HG03045 (cell line): ENCODE data around the gene KRTAP23-1.

Experiments
- ATAC-seq: cut with Tn5 transposase; IDR thresholded peaks from one replicate; pipeline ENCODE4 v1.9.1; 2021; ENCODE audit warnings: mild to moderate bottlenecking, moderate library complexity; ENCODE audit not compliant: unreplicated experiment

The KRTAP23-1 gene, protein sequence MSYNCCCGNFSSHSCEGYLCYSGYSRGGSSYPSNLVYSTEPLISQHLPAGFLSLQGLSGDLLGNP

DNA sequence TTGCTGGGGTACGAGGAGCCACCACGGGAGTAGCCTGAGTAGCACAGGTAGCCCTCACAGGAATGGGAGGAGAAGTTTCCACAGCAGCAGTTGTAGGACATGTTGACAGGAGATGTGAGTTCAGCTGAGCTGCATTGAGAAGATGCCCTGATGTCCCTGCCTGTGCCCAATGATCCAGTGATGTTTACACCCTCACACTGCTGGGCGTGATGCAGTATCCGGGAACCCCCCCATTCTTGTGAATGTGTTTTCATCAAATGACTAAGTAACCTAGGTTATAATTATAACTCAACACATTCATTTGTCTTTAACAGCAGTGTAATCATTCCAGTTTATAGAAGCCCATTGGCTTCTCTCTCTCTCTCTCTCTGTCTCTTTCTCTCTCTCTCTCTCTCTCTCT lies at the start of gene KRTAP23-1:
KRTAP23-1 (minus strand) TSS at position 101 of the 400 bp plus-strand sequence; CDS start at position 101, 0 bp downstream.
- no peak for ATAC-seq

DNA sequence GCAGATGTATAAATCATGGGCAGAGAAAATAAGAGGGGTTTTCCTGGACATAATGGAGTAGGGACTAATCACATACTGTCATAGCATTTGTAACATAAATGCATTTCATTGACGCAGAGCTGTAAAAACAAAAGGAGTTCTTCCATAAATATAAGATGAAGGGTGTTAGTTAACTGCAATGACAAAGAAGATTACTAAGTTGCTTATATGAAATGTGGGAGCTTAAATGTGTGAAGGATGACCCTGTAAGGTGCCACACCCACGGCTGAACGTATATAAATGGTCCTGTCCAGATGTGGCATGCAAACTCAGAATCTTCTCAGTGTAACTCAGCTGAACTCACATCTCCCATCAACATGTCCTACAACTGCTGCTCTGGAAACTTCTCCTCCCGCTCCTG lies 47.3 kb upstream of the KRTAP23-1 start, which contains the start of gene KRTAP13-1:
KRTAP13-1 (plus strand) TSS at position 301 of the 400 bp plus-strand sequence; CDS start at position 357, 56 bp downstream.
- no peak for ATAC-seq

DNA sequence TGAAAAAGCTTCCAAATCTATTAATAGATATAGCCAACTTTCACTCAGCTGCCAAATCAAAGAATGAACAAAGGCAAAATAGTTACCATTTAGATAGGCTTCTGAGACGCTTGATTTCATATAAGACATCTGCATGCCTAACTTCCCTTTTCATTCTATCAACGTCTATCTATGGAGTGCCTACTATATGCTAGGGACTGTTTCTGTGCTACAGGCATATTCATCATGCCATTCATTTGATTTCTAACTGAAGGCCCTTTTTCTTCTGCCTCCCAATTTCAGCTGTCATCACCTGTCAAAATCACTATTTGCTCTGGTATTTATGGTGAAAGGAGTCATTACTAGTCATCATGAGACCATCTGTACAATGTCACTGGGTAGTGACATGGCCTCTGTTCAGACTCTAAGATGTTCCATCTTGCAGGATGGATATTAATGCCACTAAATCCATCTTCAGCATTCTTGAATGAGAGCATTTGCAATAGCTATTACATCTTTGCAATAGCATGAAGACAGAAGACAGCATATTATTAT lies 43.2 kb upstream of the KRTAP23-1 start:
- no peak for ATAC-seq

DNA sequence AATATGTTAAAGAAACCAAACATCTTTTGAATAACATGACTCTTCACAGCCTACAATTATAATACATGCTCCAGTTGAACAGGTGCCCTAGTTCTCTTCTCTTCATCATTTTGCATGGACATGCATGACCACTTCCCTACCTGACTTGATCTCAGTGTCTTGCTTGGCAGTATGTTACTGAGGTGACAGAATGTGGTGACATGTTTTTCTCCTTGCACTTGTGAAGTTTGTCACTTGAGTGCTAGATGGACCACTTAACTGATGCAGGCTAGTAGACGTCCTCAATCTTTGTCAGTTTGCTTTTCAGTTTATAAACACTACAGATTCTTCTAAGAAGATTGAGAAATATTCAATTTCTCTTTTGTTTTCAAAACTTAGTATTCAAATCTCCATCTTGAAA lies 33.8 kb upstream of the KRTAP23-1 start:
- ATAC-seq: no peak

DNA sequence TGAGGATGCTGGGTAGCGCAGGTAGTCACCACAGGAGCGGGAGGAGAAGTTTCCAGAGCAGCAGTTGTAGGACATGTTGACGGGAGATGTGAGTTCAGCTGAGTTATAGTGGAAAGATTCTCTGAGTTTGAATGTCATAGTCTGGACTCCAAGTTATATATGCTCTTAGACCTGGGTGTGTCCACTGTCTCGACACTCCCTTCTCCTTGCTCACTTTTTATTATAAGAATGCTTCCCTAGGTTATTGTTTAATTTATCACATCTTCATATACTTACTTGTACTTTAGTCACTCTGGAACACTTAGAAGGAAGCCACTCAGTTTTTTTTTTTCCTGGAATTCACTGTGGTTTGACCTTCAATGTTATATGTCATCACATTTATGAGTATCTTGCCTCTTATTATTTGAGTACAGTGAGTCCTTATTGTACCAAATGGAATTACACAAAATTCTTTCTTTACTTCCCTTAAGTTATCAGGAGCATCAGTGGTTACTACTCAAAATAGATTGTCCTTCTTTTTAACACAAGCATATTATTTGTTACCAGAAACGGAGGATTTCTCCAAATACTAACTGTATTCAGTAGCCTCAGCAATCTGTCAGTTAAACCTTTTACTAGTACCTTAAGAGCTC lies 23.8 kb upstream of the KRTAP23-1 start, which contains the start of gene KRTAP13-2:
KRTAP13-2 (minus strand) TSS at position 133 of the 632 bp plus-strand sequence; CDS start at position 75, 58 bp downstream.
- no peak for ATAC-seq

DNA sequence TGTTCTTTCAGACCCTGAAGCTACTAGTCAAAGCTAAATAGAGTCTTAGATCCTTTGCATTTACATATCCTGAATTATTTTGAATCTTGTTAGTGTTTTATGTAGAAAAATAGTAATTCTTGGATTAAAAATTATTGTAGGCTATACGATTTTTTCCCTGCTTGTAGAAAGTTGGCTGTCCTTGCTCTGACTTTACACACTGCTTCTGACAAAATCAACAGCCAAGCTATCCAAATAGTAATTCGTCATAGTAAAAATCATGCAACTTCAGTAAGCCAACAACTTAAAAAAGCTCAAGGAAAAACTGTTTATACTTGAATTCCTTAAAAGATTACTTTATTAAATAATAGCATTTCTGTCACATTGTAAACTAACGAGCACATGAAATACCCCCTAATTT lies 7.5 kb upstream of the KRTAP23-1 start:
- no peak for ATAC-seq

DNA sequence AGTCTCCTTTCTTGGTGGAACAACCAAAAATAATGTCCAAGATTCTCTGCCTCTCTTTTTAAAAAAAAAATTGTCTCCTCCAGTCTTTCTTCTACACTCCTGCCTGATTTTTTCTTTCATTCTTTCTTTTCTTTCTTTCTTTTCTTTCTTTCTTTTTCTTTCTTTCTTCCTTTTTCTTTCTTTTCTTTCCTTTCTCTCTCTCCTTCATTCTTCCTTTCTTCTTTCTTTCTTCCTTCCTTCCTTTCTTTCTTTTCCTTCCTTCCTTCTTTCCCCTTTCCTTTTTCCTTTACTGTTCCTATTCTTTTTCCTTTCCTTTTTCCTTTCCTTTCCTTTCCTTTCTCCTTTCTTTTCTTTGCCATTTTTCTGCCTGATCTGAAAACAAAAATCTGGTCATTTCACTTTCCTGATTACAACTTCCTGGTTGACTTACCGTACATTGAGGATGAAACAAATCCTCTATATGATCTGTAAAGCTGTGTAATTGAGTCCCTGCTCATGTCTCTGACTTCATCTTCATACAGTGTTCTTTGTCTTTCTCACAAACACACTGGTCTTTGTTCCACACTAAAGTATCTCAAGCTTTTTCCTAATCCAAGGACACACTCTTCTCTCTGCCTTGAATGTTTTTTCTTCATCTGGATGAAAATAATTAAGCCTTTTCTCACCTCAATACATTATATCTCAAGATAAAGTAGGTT lies 6.1 kb upstream of the KRTAP23-1 start:
- ATAC-seq: no peak

DNA sequence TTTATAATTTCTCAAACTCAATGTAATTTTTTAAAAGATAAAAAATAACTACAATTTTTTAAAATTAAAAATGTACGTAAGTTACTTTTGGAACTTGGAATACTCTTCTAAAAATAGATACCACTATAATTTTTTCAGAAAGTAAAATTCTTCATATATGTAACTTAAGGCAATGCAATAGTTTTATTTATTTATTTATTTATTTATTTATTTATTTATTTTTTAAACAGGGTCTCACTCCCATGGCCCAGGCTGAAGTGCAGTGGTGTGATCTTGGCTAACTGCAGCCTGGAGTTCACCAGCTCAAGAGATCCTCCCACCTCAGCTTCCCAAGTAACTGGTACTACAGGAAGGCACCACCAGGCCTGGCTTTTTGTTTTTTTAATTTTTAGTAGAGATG lies 3.1 kb upstream of the KRTAP23-1 start:
- ATAC-seq: no peak

DNA sequence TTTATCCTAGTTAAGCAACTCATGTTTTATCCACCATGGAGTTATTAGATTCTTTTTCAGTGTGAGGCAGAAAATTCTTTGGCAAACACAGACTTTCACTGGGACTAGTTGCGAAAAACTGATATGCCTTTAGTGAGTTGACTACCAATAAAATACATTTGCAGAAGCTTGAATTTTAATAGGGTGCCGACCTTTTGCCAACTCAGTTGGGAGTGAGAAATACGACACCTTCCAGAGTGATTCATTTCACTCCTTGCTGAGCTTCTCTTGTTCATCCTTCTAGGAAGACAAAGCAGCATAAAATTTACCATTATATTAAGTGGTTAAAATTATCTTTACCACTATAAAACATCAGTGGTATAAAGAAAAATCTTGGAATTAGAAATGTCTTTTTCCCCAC lies 1.2 kb upstream of the KRTAP23-1 start:
- ATAC-seq: no peak

DNA sequence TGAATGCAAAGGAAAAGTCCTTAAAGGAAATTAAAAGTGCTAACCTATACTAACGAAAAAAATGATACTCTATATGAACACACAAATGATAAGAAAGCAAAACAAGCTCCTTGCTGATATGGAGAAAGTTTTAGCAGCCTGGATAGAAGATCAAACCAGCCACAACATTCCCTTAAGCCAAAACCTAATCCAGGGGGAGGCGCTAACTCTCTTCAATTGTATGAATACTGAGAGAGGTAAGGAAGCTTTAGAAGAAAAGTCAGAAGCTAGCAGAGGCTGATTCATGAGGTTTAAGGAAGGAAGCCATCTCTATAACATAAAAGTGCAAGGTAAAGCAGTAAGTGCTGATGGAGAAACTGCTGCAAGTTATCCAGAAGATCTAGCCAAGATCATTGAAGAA lies 3.4 kb downstream of the KRTAP23-1 start:
- no peak for ATAC-seq

DNA sequence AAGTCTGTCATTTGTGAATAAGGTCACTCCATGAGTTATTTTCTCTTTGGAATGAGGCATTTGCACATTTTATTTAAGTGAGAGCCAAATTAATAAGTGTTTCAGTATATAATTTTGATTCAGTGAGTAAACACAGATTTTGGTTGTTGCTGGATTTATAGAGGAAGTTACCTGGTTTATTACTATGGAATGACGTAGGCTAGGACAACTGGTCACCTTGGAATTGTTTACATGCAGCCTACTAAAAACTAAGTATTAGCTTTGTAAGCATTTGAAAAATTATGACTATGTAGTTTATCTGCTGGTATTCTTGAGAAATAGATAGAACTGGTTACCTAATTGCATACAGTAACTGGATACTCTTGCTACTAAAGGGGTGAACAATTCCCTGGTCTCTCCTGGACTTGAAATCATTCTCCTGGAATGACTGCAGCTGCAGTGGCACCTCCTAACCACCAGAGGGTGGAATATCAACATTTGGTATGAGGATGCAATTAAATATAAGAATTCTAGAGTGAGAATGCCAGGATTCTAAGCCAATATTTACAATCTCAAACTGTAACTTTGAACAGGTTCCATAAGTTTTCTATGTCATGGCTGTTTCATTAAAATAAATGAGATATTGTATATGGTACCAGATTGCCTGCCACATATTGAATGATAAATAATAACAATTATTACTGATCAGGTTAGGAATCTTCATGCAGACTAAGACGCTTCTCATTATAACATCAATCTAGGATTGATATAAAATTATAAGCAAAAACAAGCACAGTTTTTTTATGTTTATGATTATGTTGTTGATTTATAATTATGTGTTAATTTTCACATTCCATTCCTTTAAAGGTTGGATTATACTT lies 7.5 kb downstream of the KRTAP23-1 start:
- no peak for ATAC-seq

DNA sequence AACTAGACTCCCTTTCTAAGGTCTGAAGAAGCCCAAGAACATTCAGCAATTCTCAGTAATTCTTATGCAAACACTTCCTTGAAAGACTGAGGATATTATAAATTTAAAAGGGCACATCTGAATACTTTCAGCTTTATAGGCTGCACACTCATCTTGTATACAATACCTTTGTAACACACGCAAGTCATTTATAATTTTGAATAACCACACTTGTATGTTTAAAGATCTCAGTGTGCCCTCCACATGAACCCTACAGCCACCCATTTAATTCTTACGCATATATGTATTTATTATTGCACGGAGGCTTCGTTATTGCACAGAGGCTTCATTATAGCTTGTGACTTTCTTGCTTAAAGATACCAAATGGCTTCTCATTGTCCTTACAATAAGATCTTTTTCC lies 9.7 kb downstream of the KRTAP23-1 start:
- ATAC-seq: no peak

DNA sequence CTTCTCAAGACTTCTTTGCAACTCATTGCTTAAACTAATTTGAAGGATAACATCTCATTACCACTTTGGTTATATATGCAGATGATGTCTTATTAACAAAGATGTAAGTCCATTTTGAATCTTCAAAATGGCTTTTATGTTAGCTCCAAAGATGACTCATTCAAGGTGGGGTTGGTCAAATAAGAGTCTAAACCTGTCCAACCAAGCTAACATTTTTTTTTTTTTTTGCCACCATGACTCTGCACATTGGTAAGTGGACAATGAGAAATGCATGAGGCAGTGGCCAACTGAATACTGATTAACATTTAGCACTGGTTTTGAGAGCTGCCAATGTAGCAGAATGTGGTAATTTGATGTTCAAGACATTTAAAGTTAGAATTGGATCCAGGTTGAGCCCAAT lies 10.6 kb downstream of the KRTAP23-1 start:
- no peak for ATAC-seq

DNA sequence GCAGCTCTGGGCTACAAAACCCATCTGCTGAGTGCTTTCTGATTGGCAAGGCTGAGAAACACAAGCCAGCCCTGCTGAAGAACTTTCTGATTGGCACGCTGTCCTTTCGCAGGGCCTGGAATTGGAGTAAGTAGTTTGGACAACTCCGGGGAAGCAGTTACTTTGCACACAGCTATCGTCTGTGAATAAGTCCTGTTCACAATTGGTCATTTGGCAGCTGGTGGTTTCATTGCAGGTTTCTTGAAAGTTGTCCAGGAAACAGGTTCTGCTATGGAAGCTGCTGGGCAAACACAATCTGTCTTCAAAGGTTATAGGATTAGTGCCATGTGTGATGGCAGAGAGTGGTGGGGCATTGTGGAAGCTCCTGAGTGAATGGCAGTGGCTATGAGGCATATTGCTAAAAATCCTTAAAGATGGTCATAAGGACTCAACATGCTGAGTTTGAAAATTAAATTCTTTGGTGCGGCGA lies 11.1 kb downstream of the KRTAP23-1 start, which contains the start of gene KRTAP27-1:
KRTAP27-1 (minus strand) TSS at position 419 of the 469 bp plus-strand sequence; CDS start at position 393, 26 bp downstream.
- ATAC-seq: no peak

DNA sequence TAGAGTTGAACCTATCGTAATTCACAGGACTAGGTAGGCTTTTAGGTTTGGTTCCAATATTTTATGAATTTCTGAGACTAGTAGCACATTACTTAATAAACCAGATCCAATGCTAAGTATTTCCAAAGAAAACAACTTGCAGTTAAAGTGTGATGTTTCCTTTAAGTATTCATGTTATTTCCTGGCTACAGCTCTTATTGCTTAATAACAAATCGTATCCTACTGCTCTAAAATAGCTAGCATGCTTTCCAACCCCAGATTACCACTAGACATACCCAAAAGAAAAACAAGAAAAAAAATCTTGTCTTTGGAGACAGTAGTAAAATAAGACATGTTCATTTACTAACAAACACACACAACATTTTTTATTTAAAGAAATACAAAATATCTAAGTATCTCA lies 11.8 kb downstream of the KRTAP23-1 start:
- no peak for ATAC-seq

DNA sequence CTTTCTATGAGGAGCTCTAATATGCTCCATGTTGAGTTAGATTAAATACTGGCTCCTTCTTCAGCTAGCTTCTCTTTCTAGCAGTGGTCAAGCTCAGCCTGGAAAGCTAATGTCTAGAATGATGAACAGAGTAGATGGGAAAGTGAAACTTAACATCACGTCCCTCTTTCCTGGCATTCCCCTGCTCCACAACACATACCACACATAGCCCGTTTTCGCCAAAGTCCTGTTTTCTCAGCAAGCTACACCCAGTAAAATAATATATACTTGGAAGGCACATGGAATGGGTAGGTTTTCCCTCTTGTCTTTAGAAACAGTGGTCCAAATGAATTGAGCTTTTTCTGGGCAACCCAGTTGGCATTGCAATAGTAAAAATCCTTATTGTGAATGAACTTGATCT lies 14.7 kb downstream of the KRTAP23-1 start:
- no peak for ATAC-seq

DNA sequence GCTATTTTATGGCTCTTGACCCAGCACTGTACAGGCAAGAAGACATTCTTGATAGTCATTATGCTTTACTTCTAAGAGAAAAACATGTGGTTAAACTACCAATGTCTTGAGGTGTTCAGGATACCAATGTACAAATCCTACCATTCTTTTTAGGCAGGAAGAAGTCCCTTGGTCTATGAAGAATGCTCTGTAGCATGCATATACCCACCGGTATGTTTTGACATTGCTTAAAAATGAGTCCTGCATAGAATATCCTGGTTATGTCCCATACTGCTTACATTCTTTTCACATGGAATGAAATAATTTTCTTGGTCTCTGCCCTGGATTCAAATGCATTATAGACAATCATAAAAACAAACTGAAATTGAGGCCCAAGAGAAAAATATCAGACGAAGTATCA lies 15.7 kb downstream of the KRTAP23-1 start:
- no peak for ATAC-seq

DNA sequence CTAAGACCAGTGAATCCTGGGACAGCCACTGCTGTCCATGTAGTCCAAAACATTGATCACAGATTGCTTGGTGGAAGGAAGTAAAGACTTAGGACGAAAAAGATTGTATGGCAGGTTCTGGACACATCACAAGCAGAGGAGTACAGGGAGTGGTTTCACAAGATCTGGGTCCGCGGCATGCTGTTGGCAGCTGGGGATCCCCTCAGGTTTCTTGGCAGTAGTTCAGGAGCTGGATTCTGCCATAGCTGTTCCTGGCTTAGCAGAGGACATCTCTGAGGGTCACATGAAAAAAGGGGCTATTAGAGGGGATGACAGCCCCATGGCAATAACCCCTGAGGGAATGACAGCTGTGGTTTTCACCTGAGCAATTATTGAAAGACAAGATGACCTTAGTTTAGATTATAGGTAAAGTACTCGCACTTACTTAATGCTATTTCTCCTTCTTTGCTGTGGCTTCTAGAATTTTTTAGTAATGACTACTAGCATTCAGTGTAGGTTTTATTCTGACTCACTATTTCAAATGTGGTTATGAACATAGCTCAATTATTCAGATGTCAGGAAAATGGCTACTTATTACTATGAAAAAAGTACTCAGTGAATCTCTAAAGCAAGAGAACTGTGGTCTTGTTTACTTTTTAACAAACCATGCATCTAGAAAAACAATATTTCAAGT lies 19.1 kb downstream of the KRTAP23-1 start:
- no peak for ATAC-seq

DNA sequence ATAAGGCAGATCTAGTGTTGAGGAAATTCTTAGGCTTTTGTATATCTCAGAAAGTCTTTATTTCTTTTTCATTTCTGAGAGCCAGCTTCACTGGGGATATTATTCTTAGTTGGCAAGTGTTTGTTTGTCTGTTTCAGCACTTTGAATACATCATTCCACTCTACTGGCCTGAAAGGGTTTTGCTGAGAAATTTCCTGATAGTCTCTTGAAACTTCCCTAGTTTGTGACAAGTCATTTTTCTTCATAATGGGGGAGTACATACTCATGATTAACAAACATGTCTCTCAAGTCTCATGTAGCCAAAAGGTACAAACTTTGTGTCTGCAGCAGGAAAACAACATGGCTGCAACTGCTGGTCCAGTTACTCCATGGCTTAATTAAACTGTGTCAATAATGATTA lies 22.0 kb downstream of the KRTAP23-1 start:
- no peak for ATAC-seq

DNA sequence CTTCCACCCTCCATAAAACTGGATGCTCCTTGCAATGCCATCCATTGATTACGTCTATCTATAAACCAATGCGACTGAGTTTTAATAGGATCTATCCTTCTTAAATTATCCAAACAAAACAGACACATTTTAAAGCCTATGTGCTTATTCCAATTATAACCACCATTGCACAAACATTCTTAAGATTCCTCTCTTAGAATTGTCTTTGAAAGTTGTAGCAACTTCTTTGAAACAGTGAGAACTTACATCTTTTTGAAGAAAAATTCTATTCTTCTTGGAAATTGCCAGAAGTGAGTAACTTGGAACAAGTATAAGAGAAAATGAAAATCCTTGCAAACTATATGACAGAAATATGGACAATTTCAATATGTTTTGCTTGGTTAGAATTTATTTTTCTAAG lies 28.2 kb downstream of the KRTAP23-1 start, which contains the start of gene KRTAP26-1:
KRTAP26-1 (minus strand) TSS at position 101 of the 400 bp plus-strand sequence. CDS start 280 bp downstream, outside the sequence.
- ATAC-seq: no peak
